ENCODE results near the gene FNTB. TPM values are rescaled to one million over a fixed set of nuclear protein-coding genes. Genes with fewer than 3 reads are reported as not detected.

Gene FNTB
- total and polyA plus RNA-seq, 2 of the 13 experiments (the other 11 are each of a cell fraction or from before 2014, with no cell fraction given): 23.6 to 28.5 TPM

- no peak for TF ChIP-seq NFIB (CRISPR knock-in tag; IDR thresholded peaks at IDR 0.05; ENCODE audit: borderline replicate concordance)
- 0 out of 2 replicates have a peak, but pooled peaks have one; percentile 48 for TF ChIP-seq TFDP1 (CRISPR knock-in tag; IDR thresholded peaks at IDR 0.05; ENCODE audit: borderline replicate concordance)
- 0 out of 2 replicates have a peak, but pooled peaks have one; percentile 28 for TF ChIP-seq ZNF746 (CRISPR knock-in tag; IDR thresholded peaks at IDR 0.05)
- TF ChIP-seq ZNF451 (CRISPR knock-in tag; IDR thresholded peaks at IDR 0.05): 0 out of 2 replicates have a peak, but pooled peaks have one; percentile 17
- 0 out of 2 replicates have a peak, but pooled peaks have one; percentile 68 for TF ChIP-seq HES4 (CRISPR knock-in tag; IDR thresholded peaks at IDR 0.05; ENCODE audit: borderline replicate concordance)
- peak; percentile 22; the same call in 1 of the 2 replicates for TF ChIP-seq ZFP91 (CRISPR knock-in tag; IDR thresholded peaks at IDR 0.05; ENCODE audit: borderline replicate concordance)
- TF ChIP-seq BCL3 (CRISPR knock-in tag; IDR thresholded peaks at IDR 0.05): no peak
- TF ChIP-seq HNF4A (CRISPR knock-in tag; IDR thresholded peaks at IDR 0.05): peak; percentile 91
- peak; percentile 7 for TF ChIP-seq HNRNPLL (IDR thresholded peaks at IDR 0.05; ENCODE audit: low read depth, low read length, poor library complexity, severe bottlenecking)
- TF ChIP-seq ZHX2 (IDR thresholded peaks at IDR 0.05; ENCODE audit: low read depth): no peak
- no peak for TF ChIP-seq ZHX2 (CRISPR knock-in tag; IDR thresholded peaks at IDR 0.05; ENCODE audit: borderline replicate concordance)
- TF ChIP-seq NCOR1 (IDR thresholded peaks at IDR 0.05; ENCODE audit: borderline replicate concordance, low read length): 0 out of 2 replicates have a peak, but pooled peaks have one; percentile 30
- no peak for TF ChIP-seq MTERF4 (CRISPR knock-in tag; IDR thresholded peaks at IDR 0.05)
- TF ChIP-seq HNRNPL (IDR thresholded peaks at IDR 0.05; ENCODE audit: low read depth, low read length): peak; percentile 98
- TF ChIP-seq ZKSCAN5 (CRISPR knock-in tag; IDR thresholded peaks at IDR 0.05): 0 out of 2 replicates have a peak, but pooled peaks have one; percentile 52
- peak; percentile 29; the same call in 1 of the 2 replicates for TF ChIP-seq MIER2 (CRISPR knock-in tag; IDR thresholded peaks at IDR 0.05)
These were observed 38.7 kb upstream of the FNTB start (continued) for GRCh38 chr14:64947710-64948611.
